ENCODE data around the gene BRD3.

- TF ChIP-seq EZH2phosphoT487 (IDR thresholded peaks at IDR 0.05; ENCODE audit: low read depth), result no peak
- no peak for TF ChIP-seq CTCF (IDR thresholded peaks at IDR 0.05; ENCODE audit: low read depth, low read length)
Observed at GRCh38 chr9:134051319-134051718, 16.5 kb downstream of the BRD3 start.
